Measurements from ENCODE around the gene GPR82. TPM values are rescaled to one million over a fixed set of nuclear protein-coding genes. Genes with fewer than 3 reads are reported as not detected.

GPR82 gene
- total RNA-seq, 1 donor from 2014 or later: not detected

- Histone ChIP-seq H3K27ac (no peak overlapping the region), H3K36me3 (no peaks in the 10 kb centered on the region), H3K4me1 (peaks cover 0 to 3% of the 10 kb centered on the region in 2 donors), H3K9me3 (no peaks in the 10 kb centered on the region), H3K27me3 (no peaks in the 10 kb centered on the region), H3K4me3 (no peak overlapping the region)
- DNase-seq (ENCODE audit: low spot score in 2 of 2): no peak
- intact Hi-C loops (cut with DNase I): loop anchor here (10.0 kb wide), 1 partner anchor 98 kb away; no protein-coding TSS in a partner anchor
- no peak for TF ChIP-seq CTCF (IDR thresholded peaks at IDR 0.05)
These were observed 31.0 kb upstream of the GPR82 start for GRCh38 chrX:41693024-41693423.

GRCh38 chrX:41695426-41695825 is 28.6 kb upstream of the GPR82 start:
- no peak for TF ChIP-seq CTCF (IDR thresholded peaks at IDR 0.05)
- Histone ChIP-seq H3K27ac (peak overlapping the region in 1 of 2 donors; percentile 41), H3K4me3 (no peak overlapping the region), H3K36me3 (no peaks in the 10 kb centered on the region), H3K27me3 (no peaks in the 10 kb centered on the region), H3K9me3 (no peaks in the 10 kb centered on the region), H3K4me1 (peaks cover 0 to 3% of the 10 kb centered on the region in 2 donors)
- intact Hi-C loops (cut with DNase I): loop anchor here (5.0 to 10.0 kb wide), 2 partner anchors 33 to 101 kb away; no protein-coding TSS in a partner anchor
- no peak for DNase-seq (ENCODE audit: low spot score in 2 of 2)

- intact Hi-C loops (cut with DNase I): loop anchor here (10.0 kb wide), 1 partner anchor 259 kb away; the partner anchor contains the start of gene NYX
- Histone ChIP-seq H3K27ac (no peak overlapping the region), H3K9me3 (no peaks in the 10 kb centered on the region), H3K4me3 (no peak overlapping the region), H3K27me3 (no peaks in the 10 kb centered on the region), H3K4me1 (no peaks in the 10 kb centered on the region), H3K36me3 (no peaks in the 10 kb centered on the region)
- DNase-seq (ENCODE audit: low spot score in 2 of 2): no peak
- TF ChIP-seq CTCF (IDR thresholded peaks at IDR 0.05): no peak
These were observed 20.4 kb upstream of the GPR82 start for GRCh38 chrX:41703574-41704029.

GRCh38 chrX:41705042-41705441 is 18.9 kb upstream of the GPR82 start:
- Histone ChIP-seq H3K27me3 (no peaks in the 10 kb centered on the region), H3K36me3 (no peaks in the 10 kb centered on the region), H3K4me1 (no peaks in the 10 kb centered on the region), H3K27ac (no peak overlapping the region), H3K4me3 (no peak overlapping the region), H3K9me3 (no peaks in the 10 kb centered on the region)
- TF ChIP-seq CTCF (IDR thresholded peaks at IDR 0.05): no peak
- intact Hi-C loops (cut with DNase I): loop anchor here (5.0 to 10.0 kb wide), 2 partner anchors 148 to 260 kb away; partner anchors contain the start of gene NYX
- no peak for DNase-seq (ENCODE audit: low spot score in 2 of 2)

- no peak for DNase-seq (ENCODE audit: low spot score in 2 of 2)
- Histone ChIP-seq H3K4me1 (no peaks in the 10 kb centered on the region), H3K4me3 (no peak overlapping the region), H3K27ac (peak overlapping the region in 1 of 2 donors; percentile 28), H3K27me3 (no peaks in the 10 kb centered on the region), H3K36me3 (no peaks in the 10 kb centered on the region), H3K9me3 (no peaks in the 10 kb centered on the region)
- intact Hi-C loops (cut with DNase I): loop anchor here (5.0 to 10.0 kb wide), 2 partner anchors 149 to 261 kb away; partner anchors contain the start of gene NYX
- no peak for TF ChIP-seq CTCF (IDR thresholded peaks at IDR 0.05)
These were observed 18.2 kb upstream of the GPR82 start for GRCh38 chrX:41705680-41706374.
